Measurements from ENCODE around the gene TAS2R13.

The TAS2R13 gene

DNA sequence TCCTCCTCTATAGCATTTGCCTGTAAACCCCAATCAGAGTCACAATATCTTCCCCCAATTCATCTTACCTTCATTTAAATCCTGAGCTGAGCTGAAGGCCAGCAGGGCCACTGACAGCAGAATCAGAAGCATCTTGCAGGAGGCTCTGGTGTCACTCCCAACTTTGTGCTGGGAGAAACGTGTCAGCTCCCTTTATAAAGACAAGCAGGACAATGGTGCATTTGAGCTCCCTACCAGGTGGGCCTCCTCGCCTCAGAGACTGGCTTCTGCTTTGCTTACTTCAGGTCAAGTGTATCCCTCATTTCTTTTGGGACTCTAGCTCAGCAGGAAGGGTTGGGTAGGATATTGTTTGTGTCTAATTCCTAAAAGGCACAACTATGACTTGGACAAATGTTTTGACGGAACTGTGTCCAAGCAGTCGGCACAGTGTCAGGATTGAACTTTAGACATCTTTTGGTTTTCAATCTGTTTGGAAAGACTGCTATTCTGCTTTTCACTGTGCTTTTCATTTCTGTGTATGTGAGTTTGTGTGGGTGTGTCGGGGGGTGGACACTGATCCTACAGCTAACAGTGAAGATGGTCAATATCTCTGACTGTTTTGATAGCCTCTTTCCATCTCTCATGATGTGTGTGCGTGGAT lies 25.2 kb downstream of the TAS2R13 start, which contains the start of gene PRH1:
TSS of gene PRH1 (minus strand) at position 170 of the 640 bp plus-strand sequence. CDS start at position 132, 38 bp downstream.
- H3K9me3 ChIP-seq, result no peaks in the 10 kb centered on the region
- DNase-seq, result no peak
- no peaks in the 10 kb centered on the region for H3K27me3 ChIP-seq
- H3K36me3 ChIP-seq, result peaks cover 0 to 12% (median 11%) of the 10 kb centered on the region in 3 donors
- no peak within 1 kb of the TSS for H3K27ac ChIP-seq
- H3K4me3 ChIP-seq, result no peak within 1 kb of the TSS
- H3K4me1 ChIP-seq, result no peaks in the 10 kb centered on the region
- TF ChIP-seq, protein P1, sequence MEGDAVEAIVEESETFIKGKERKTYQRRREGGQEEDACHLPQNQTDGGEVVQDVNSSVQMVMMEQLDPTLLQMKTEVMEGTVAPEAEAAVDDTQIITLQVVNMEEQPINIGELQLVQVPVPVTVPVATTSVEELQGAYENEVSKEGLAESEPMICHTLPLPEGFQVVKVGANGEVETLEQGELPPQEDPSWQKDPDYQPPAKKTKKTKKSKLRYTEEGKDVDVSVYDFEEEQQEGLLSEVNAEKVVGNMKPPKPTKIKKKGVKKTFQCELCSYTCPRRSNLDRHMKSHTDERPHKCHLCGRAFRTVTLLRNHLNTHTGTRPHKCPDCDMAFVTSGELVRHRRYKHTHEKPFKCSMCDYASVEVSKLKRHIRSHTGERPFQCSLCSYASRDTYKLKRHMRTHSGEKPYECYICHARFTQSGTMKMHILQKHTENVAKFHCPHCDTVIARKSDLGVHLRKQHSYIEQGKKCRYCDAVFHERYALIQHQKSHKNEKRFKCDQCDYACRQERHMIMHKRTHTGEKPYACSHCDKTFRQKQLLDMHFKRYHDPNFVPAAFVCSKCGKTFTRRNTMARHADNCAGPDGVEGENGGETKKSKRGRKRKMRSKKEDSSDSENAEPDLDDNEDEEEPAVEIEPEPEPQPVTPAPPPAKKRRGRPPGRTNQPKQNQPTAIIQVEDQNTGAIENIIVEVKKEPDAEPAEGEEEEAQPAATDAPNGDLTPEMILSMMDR (IDR thresholded peaks at IDR 0.05), result no peak
- intact Hi-C loops (cut with DNase I; ENCODE audit: low total_unique reads), result no loop called here

DNA sequence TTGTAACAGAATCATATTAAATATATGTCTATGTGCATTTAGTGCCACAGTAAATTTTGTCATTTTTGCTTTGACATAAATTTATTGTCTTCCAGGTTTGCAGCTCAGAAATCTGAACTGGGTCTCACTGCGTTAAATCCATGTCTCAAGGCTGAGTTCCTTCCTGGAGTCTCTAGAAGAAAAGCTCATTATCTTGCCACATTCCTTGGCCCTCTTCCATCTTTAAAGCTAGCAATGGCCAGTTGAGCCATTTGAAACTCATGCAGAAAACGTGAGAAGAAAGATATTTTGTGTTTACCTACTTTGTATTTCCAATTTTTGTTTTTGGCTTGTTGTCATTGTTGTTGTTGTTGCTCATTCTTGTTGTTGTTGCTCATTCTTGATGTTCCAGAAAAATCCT lies 36.0 kb downstream of the TAS2R13 start:
- TF ChIP-seq, protein P1 (IDR thresholded peaks at IDR 0.05), result no peak
- peaks cover 0 to 3% (median 0%) of the 10 kb centered on the region in 3 donors for H3K9me3 ChIP-seq
- no peaks in the 10 kb centered on the region for H3K27me3 ChIP-seq
- no peaks in the 10 kb centered on the region for H3K4me1 ChIP-seq
- no peak overlapping the region for H3K4me3 ChIP-seq
- intact Hi-C loops (cut with DNase I; ENCODE audit: low total_unique reads), result no loop called here
- H3K36me3 ChIP-seq, result peaks cover 13 to 21% (median 17%) of the 10 kb centered on the region in 3 donors
- H3K27ac ChIP-seq, result no peak overlapping the region
- no peak for DNase-seq

DNA sequence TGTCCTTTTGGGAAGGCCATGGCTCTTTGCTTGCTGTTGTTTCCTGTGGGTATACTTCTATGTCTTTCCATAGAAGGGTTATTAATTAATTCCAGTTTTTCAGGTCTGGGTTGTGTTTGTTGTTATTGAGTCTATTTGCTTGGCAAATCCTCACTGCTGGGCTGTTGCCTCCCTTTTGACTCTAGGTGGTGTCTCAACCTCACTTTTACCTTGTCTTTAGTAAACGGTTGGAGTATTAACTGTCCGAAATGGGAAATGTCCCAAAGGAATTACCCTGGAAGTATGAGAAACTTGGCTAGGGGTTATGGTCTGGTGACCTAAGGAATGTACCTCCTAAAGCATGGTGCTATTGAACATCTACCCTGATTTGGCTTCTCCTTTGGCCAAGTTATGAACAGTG lies 42.0 kb downstream of the TAS2R13 start:
- no peak overlapping the region for H3K27ac ChIP-seq
- intact Hi-C loops (cut with DNase I; ENCODE audit: low total_unique reads), result no loop called here

DNA sequence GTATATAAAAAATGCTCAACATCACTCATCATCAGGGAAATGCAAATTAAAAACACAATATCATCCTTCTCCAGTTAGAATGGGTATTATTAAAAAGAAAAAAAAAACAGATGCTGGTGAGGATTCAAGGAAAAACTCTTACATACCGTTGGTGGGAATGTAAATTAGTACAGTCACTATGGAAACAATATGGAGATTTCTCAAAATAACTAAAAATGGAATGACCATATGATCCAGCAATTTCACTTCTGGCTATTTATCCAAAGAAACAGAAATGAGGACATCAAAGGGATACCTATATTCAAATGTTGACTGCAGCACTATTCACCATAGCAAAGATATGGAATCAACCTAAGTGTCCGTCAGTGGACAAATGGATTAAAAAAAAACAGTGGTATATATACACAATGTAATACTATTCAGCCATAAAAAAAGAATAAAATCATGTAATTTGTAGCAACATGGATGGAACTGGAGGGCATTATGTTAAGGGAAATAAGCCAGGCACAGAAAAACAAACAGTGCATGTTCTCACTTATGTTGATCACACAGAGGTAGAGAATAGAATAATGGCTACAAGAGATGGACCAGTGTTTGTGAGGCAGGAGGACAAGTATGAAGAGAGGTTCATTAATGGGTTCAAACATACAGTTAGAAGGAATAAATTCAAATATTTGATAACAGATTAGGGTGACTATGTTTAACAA lies 45.7 kb downstream of the TAS2R13 start:
- DNase-seq, result no peak
- Histone ChIP-seq H3K9me3 (peaks cover 0 to 14% (median 5%) of the 10 kb centered on the region in 3 donors), H3K27me3 (no peaks in the 10 kb centered on the region), H3K36me3 (peaks cover 4 to 9% (median 7%) of the 10 kb centered on the region in 3 donors), H3K4me1 (no peaks in the 10 kb centered on the region), H3K4me3 (no peak overlapping the region), H3K27ac (no peak overlapping the region)
- TF ChIP-seq, protein P1 (IDR thresholded peaks at IDR 0.05), result no peak
- intact Hi-C loops (cut with DNase I; ENCODE audit: low total_unique reads), result no loop called here

More for the DNA sequence above, 42.0 kb downstream of the TAS2R13 start:
- no peak overlapping the region for H3K4me3 ChIP-seq
- no peaks in the 10 kb centered on the region for H3K4me1 ChIP-seq
- no peaks in the 10 kb centered on the region for H3K27me3 ChIP-seq
- DNase-seq, result no peak
- TF ChIP-seq, protein P1 (IDR thresholded peaks at IDR 0.05), result no peak
- H3K9me3 ChIP-seq, result peaks cover 0 to 1% (median 0%) of the 10 kb centered on the region in 3 donors
- peaks cover 0 to under 1% (median 0%) of the 10 kb centered on the region in 3 donors for H3K36me3 ChIP-seq

DNA sequence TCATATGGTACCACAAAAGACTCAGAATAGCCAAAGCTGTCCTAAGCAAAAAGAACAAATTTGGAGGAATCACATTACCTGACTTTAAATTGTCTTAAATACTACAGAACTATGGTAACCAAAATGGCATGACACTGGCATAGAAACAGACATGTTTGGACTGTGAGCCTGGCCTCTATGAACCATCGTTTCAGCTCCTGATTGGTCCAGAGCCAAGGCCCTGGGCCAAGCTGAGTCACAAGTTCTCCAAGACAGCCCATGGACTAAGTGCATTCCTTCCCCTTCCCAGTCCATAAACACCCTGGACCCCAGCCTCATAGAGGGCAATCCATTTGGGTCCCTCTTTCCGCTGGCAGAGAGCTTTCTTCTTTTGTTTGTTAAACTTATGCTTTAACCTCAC lies 48.0 kb downstream of the TAS2R13 start:
- peaks cover 0 to 14% (median 14%) of the 10 kb centered on the region in 3 donors for H3K9me3 ChIP-seq
- H3K36me3 ChIP-seq, result peaks cover 11 to 17% (median 16%) of the 10 kb centered on the region in 3 donors
- TF ChIP-seq, protein P1 (IDR thresholded peaks at IDR 0.05), result no peak
- no peak overlapping the region for H3K4me3 ChIP-seq
- DNase-seq, result no peak
- H3K27ac ChIP-seq, result no peak overlapping the region
- no peaks in the 10 kb centered on the region for H3K27me3 ChIP-seq
- no peaks in the 10 kb centered on the region for H3K4me1 ChIP-seq
- intact Hi-C loops (cut with DNase I; ENCODE audit: low total_unique reads), result no loop called here

Data from tibial artery (tissue), 4 donors.